Myocyte (in vitro differentiated cells): ENCODE measurements around the gene UNKL. TPM values are rescaled to one million over a fixed set of nuclear protein-coding genes. Genes with fewer than 3 reads are reported as not detected.
"Not testable (repeated sequence)": the region's sequence is repeated elsewhere in the genome, so short reads cannot be mapped to it uniquely, and the experiment has no call there.

Experiments
- DNase-seq: peaks from one replicate; pipeline ENCODE4 v3.0.0-alpha.2; 2012; ENCODE audit warnings: low read depth
- total RNA-seq: library from RNA; depleted of rRNA; stranded (reverse); fragments of >200 nt; gene quantifications from 2 replicates; pipeline ENCODE4 v1.2.3, GENCODE V29; 2014

Gene UNKL
- total RNA-seq, 1 donor from 2014 or later: 18.9 TPM

DNA sequence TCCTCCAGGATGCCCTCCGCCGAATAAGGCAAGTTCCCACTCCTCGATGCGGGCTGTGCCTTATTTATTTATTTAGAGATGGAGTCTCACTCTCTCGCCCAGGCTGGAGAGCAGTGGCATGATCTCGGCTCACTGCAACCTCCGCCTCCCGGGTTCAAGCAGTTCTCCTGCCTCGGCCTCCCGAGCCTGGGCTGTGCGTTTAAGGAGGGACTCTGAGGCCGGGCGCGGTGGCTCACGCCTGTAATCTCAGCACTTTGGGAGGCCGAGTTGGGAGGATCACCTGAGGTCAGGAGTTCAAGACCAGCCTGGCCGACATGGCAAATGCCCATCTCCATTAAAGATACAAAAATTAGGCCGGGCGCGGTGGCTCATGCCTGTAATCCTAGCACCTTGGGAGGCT lies 86.4 kb downstream of the UNKL start:
- DNase-seq: not testable (repeated sequence)

- no peak for DNase-seq
Measured at GRCh38 chr16:1327619-1327947, 86.9 kb downstream of the UNKL start.

DNA sequence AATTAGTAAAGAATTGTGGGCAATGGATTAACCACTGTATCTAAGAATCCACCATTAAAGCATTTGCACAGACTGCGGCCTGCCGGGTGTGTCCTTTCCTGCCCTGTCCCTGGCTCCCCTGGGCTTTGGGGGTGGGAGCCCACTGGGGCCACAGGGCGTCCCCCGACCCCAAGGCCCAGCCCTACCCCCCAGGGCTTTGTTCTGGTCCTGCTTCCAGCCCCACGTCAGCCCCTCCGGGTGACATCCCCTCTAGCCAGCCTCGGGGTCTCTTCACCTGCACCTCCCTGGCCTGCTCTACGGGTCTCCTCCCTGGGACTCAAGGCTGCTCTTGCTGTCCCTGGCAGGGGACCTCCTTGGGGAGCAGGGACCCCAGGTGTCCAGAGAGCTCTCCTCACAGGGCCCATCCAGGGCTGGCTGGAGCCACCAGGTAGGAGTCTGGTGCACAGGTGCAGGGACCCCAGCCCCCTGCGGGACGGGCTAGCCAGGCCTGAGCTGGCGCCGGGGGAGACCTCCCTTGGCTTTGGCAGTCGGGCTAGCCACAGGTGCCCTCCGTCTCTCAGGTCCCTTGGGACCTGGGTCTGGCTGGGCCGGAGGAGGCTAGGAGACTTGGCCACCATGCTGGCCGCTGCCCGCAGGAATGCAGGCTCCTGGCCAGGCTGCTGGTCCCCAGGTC lies 87.4 kb downstream of the UNKL start:
- no peak for DNase-seq

DNA sequence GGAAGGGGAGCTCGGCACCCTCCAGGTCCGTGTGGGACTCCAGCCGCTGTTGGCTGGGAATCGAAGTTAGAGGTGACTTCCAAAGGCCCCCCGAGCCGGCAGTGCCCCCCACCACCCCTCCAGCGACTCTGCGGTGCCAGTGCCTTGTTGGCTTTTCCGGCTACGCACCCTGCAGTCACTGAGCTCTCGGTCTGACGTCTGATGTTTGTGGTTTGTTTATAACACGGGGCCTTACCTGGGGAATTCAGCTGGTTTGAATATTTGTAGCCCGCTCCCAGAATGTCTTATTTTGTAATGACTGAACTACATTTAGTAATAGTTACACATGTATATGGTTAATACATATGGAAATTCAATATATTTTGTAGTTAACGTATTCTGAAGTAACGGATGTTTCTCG lies 88.1 kb downstream of the UNKL start:
- DNase-seq: no peak

- DNase-seq: no peak
Measured at GRCh38 chr16:1325673-1326371, 88.7 kb downstream of the UNKL start.

DNA sequence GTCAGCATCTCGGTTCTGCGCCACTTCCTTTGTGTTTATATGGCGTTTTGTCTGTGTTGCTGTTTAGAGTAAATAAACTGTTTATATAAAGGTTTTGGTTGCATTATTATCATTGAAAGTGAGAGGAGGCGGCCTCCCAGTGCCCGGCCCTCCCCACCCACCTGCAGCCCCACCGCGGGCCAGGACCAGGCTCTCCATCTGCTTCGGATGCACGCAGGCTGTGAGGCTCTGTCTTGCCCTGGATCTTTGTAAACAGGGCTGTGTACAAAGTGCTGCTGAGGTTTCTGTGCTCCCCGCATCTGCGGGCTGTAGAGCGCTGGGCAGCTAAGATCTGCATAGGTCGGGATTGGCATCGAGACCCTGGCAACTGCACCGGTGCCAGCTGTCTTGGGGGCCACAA lies 89.2 kb downstream of the UNKL start:
- DNase-seq: no peak

DNA sequence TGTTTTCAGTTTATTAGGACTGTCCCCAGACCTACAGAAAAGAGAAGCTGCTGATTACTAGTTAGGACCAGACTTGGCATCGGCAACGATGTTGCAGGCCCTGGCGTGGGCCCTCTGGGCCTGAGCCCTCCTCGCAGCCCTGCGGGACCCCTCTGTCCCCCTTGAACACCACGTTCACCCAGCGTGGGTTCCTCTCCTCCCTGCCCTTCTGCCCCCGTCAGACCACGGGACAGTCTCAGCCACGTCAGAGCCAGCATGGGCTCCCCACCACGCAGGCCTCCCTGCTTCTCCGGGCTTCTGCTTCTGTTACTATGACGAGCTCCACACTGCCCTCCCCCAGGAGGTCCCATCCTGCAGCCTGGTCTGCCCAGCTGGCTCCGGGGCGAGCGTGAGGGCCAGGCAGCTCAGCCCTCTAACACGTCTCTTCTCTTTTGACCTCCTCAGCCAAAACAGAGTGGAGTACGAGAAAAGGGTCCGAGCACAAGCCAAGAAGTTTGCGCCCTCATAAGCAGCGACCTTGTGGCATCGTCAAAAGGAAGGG lies 90.1 kb downstream of the UNKL start:
- DNase-seq: no peak

GRCh38 chr16:1323296-1324239 lies 90.9 kb downstream of the UNKL start:
- no peak for DNase-seq

DNA sequence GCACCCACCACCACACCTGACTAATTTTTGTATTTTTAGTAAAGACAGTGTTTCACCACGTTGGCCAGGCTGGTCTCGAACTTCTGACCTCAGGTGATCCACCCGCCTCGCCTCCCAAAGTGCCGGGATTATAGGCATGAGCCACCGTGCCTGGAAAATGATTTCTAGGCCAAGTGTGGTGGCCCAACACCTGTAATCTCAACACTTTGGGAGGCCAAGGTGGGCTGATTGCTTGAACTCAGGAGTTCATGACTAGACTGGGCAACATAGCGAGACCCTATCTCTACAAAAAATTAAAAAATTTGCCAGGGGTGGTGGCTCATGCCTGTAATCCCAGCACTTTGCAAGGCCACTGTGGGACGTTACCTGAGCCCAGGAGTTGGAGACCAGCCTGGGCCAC lies 92.1 kb downstream of the UNKL start:
- no peak for DNase-seq

DNA sequence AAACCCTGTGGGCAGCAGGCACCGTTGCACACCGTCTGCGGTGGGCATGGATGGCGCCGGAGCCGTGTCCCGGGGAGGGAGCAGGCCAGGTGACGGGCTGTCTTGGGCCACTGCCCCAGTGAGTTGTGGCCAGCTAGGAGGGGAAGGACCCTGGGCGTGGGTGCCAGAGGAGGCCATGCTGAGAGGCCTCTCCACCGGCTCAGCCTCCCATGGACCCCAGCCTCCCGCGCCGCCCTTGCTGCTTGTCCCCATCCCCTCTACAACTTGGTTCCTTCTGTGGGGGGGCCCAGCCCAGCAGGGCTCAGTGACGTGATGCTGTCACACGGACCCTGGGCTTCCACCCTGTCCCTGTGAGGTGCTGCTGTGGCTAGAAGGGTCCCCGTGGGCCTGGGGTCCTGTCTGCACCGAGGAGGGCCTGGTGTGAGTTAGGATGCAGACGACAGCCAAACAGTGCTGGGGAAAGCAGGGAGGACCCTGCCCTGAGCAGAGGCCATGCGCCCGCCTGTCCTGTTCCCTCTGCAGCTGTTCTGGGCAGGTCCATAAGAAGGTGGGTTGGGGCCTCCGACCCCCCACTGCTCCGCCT lies 93.8 kb downstream of the UNKL start:
- DNase-seq: no peak

GRCh38 chr16:1320097-1320496 lies 94.4 kb downstream of the UNKL start:
- DNase-seq: no peak

- no peak for DNase-seq
Measured at GRCh38 chr16:1319041-1319440, 95.5 kb downstream of the UNKL start.

- no peak for DNase-seq
Measured at GRCh38 chr16:1318268-1318545, 96.3 kb downstream of the UNKL start.

- no peak for DNase-seq
Measured at GRCh38 chr16:1317479-1318267, 96.8 kb downstream of the UNKL start.

DNA sequence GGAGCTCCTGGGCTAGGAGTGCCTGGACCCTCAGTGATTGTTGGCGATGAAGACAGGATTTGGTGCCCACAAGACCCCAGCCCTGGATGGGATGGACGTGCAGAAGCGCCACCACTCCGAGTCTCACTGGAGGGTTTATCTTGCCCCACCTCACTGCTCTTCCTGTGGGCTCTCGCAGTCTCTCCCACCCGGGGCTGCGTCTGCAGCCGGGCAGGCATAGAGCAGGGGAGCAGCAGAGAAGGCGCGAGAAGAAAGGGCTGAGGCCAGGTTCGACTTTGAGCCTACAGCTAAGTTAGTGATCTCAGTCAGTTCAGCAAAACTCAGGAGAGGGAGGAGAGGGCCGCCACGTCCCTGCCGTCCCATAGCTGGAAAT lies 98.5 kb downstream of the UNKL start:
- no peak for DNase-seq

GRCh38 chr16:1315081-1316032 lies 99.1 kb downstream of the UNKL start:
- DNase-seq: no peak

- DNase-seq: peak; percentile 39
Measured at GRCh38 chr16:1314399-1315068, 100.0 kb downstream of the UNKL start.

- DNase-seq: no peak
Measured at GRCh38 chr16:1313721-1314369, 100.7 kb downstream of the UNKL start.
